Stomach (tissue), 4 donors: ENCODE data around the gene AGBL4.

Experiments used
- POLR2A ChIP-seq, 4 donors: fragments of 450-650 bp; IDR thresholded peaks; one replicate each; pipeline ENCODE4 v1.6.1; 2016; ENCODE audit warnings: antibody characterized with exemption in 4 of 4, control low read depth in 2 of 4, mild to moderate bottlenecking in 1 of 4, moderate library complexity in 1 of 4
- POLR2AphosphoS5 ChIP-seq, 3 donors: sonication (generic); formaldehyde crosslinking; IDR thresholded peaks; one replicate each; pipeline ENCODE4 v1.6.1; 2016; ENCODE audit warnings: antibody characterized with exemption in 3 of 3
- TF ChIP-seq, protein P1 (sequence below), 7 experiments: fragments of 450-650 bp in 4 of 7; fragments of 200-600 bp in 3 of 7; sonication (generic) in 3 of 7; IDR thresholded peaks; one replicate each; pipeline ENCODE4 v1.5.1; 2016 to 2019; ENCODE audit warnings: antibody characterized with exemption in 7 of 7, control low read depth in 2 of 7, mild to moderate bottlenecking in 1 of 7

DNA sequence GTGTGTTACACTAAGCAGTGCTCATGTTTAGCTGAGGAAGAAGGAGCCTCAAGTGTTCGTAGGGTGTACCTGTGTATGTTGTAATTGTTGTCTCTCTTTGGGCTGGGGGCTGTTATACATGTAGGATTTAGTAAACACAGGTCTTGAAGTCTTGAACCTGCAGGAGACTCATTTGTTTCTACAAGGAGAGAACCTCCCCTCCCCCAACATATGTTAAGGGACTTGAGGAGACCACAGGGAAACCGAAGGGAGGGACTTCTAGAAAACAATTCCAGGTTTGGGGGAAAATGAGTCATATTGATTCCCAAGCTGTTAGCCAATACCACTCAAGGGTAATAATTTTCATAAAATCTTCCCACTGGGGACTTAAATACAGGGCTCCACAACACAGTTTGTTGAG lies 25.0 kb upstream of the AGBL4 start:
- TF ChIP-seq POLR2A (IDR thresholded peaks at IDR 0.05) (no peak), POLR2AphosphoS5 (IDR thresholded peaks at IDR 0.05) (no peak)
- TF ChIP-seq, protein P1, sequence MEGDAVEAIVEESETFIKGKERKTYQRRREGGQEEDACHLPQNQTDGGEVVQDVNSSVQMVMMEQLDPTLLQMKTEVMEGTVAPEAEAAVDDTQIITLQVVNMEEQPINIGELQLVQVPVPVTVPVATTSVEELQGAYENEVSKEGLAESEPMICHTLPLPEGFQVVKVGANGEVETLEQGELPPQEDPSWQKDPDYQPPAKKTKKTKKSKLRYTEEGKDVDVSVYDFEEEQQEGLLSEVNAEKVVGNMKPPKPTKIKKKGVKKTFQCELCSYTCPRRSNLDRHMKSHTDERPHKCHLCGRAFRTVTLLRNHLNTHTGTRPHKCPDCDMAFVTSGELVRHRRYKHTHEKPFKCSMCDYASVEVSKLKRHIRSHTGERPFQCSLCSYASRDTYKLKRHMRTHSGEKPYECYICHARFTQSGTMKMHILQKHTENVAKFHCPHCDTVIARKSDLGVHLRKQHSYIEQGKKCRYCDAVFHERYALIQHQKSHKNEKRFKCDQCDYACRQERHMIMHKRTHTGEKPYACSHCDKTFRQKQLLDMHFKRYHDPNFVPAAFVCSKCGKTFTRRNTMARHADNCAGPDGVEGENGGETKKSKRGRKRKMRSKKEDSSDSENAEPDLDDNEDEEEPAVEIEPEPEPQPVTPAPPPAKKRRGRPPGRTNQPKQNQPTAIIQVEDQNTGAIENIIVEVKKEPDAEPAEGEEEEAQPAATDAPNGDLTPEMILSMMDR (IDR thresholded peaks at IDR 0.05), result no peak
